GM21529 (cell line): ENCODE data around the gene CLK1.
"Not testable (repeated sequence)": the region's sequence is repeated elsewhere in the genome, so short reads cannot be mapped to it uniquely, and the experiment has no call there.

Experiments
- ATAC-seq: cut with Tn5 transposase; IDR thresholded peaks from one replicate; pipeline ENCODE4 v1.9.1; 2021; ENCODE audit not compliant: unreplicated experiment

The CLK1 gene

GRCh38 chr2:200851398-200852248 lies 12.8 kb downstream of the CLK1 start:
- no peak for ATAC-seq

GRCh38 chr2:200850512-200851256 lies 13.8 kb downstream of the CLK1 start:
- no peak for ATAC-seq

- no peak for ATAC-seq
Measured at GRCh38 chr2:200847939-200848338, 16.5 kb downstream of the CLK1 start.

GRCh38 chr2:200847269-200847668 lies 17.2 kb downstream of the CLK1 start:
- no peak for ATAC-seq

GRCh38 chr2:200845669-200846325 lies 18.7 kb downstream of the CLK1 start:
- ATAC-seq: no peak

GRCh38 chr2:200845194-200845593 lies 19.3 kb downstream of the CLK1 start:
- ATAC-seq: no peak

- ATAC-seq: no peak
Measured at GRCh38 chr2:200843993-200844948, 20.2 kb downstream of the CLK1 start.

GRCh38 chr2:200839513-200839912 lies 24.9 kb downstream of the CLK1 start:
- ATAC-seq: no peak

- ATAC-seq: no peak
Measured at GRCh38 chr2:200834701-200835100, 29.8 kb downstream of the CLK1 start.

GRCh38 chr2:200829258-200829655 lies 35.2 kb downstream of the CLK1 start:
- no peak for ATAC-seq

GRCh38 chr2:200828572-200829257 lies 35.7 kb downstream of the CLK1 start:
- no peak for ATAC-seq

GRCh38 chr2:200828104-200828503 lies 36.4 kb downstream of the CLK1 start:
- no peak for ATAC-seq

GRCh38 chr2:200821686-200822245 lies 42.7 kb downstream of the CLK1 start:
- ATAC-seq: no peak

- ATAC-seq: no peak
Measured at GRCh38 chr2:200820573-200821234, 43.8 kb downstream of the CLK1 start.

GRCh38 chr2:200818732-200819131 lies 45.7 kb downstream of the CLK1 start:
- not testable (repeated sequence) for ATAC-seq

GRCh38 chr2:200814917-200815316 lies 49.5 kb downstream of the CLK1 start:
- ATAC-seq: no peak

GRCh38 chr2:200814276-200814815 lies 50.1 kb downstream of the CLK1 start:
- ATAC-seq: peak; percentile 14

- ATAC-seq: peak; percentile 43
Measured at GRCh38 chr2:200812122-200813022, 52.1 kb downstream of the CLK1 start.
